MCF 10A (cell line): Measurements from ENCODE around the gene GFOD1. TPM values are rescaled to one million over a fixed set of nuclear protein-coding genes. Genes with fewer than 3 reads are reported as not detected.
"Not testable (repeated sequence)": the region's sequence is repeated elsewhere in the genome, so short reads cannot be mapped to it uniquely, and the experiment has no call there.

Experiments used
- BruUV-seq: library from RNA; stranded (reverse); fragments of 400-500 nt; replicated peaks from 2 replicates; lab custom pipeline; 2021; lab: Mats Ljungman, UMichigan
- CTCF ChIA-PET: fragments of 300-600 bp; sonication (Branson Sonifier 250); formaldehyde crosslinking; extraction: SDS; loops from one replicate; lab custom pipeline; 2021; ENCODE audit warnings: antibody characterized with exemption, inconsistent platforms; lab: Yijun Ruan, JAX
- POLR2A ChIA-PET: fragments of 300-600, 350-650 bp; sonication (Branson Sonifier 250); formaldehyde crosslinking; extraction: SDS; loops from one replicate; lab custom pipeline; 2020; ENCODE audit warnings: antibody characterized with exemption, inconsistent platforms; lab: Yijun Ruan, JAX
- DNase-seq: peaks from one replicate; pipeline ENCODE4 v3.0.0-alpha.2; 2018; ENCODE audit not compliant: unreplicated experiment
- H3K27ac Mint-ChIP-seq: one replicate; pipeline ENCODE4 v1.8.0; 2022; ENCODE audit warnings: mild to moderate bottlenecking, low read depth, mixed read lengths; ENCODE audit not compliant: unreplicated experiment
- H3K27me3 Mint-ChIP-seq: one replicate; pipeline ENCODE4 v1.8.0; 2022; ENCODE audit warnings: mixed read lengths; ENCODE audit not compliant: insufficient read depth, unreplicated experiment
- H3K36me3 Mint-ChIP-seq: one replicate; pipeline ENCODE4 v1.8.0; 2022; ENCODE audit warnings: mild to moderate bottlenecking, moderate library complexity, mixed read lengths; ENCODE audit not compliant: insufficient read depth, unreplicated experiment
- H3K4me1 Mint-ChIP-seq: one replicate; pipeline ENCODE4 v1.8.0; 2022; ENCODE audit warnings: mixed read lengths; ENCODE audit not compliant: insufficient read depth, unreplicated experiment
- H3K4me3 Mint-ChIP-seq: one replicate; pipeline ENCODE4 v1.8.0; 2022; ENCODE audit warnings: mild to moderate bottlenecking, moderate library complexity, mixed read lengths; ENCODE audit not compliant: unreplicated experiment
- H3K9me3 Mint-ChIP-seq: one replicate; pipeline ENCODE4 v1.8.0; 2022; ENCODE audit warnings: mixed read lengths; ENCODE audit not compliant: unreplicated experiment
- CTCF ChIP-seq: fragments of 200-600 bp; IDR thresholded peaks from one replicate; pipeline ENCODE4 v1.8.0; 2022; ENCODE audit warnings: antibody characterized with exemption, mild to moderate bottlenecking; ENCODE audit not compliant: unreplicated experiment
- intact Hi-C: fragments of 100-400 bp; cut with micrococcal nuclease; formaldehyde crosslinking; loops from 2 replicates; pipeline ENCODE4 v1.14.1; 2022
- total RNA-seq: library from RNA; stranded (reverse); gene quantifications from 2 replicates; pipeline ENCODE4 v1.2.3, GENCODE V29; 2022

The GFOD1 gene
- total RNA-seq, 1 experiment from 2014 or later = 9.5 TPM

- DNase-seq = peak; percentile 87
- TF ChIP-seq CTCF = no peak
- Mint-ChIP-seq H3K27ac (no peak overlapping the region), H3K4me3 (peak overlapping the region; percentile 18), H3K9me3 (no peaks in the 10 kb centered on the region), H3K36me3 (no peaks in the 10 kb centered on the region), H3K4me1 (peaks cover 21% of the 10 kb centered on the region), H3K27me3 (no peaks in the 10 kb centered on the region)
- POLR2A ChIA-PET = interaction anchor here (0.6 to 3.0 kb wide), 8 partner anchors 9 to 225 kb away, joined by 3 to 16 read pairs (median 4); partner anchors contain the start of gene GFOD1
- BruUV-seq = no TSS peak
- CTCF ChIA-PET = interaction anchor here (0.6 to 1.7 kb wide), 6 partner anchors 9 to 113 kb away, joined by 3 to 5 read pairs (median 4); no protein-coding TSS in a partner anchor
- intact Hi-C loops = loop anchor here (5.0 kb wide), 1 partner anchor 38 kb away; no protein-coding TSS in a partner anchor
Observed at GRCh38 chr6:13445005-13445743, 42.2 kb downstream of the GFOD1 start.

GRCh38 chr6:13444604-13445003, 42.8 kb downstream of the GFOD1 start:
- TF ChIP-seq CTCF = no peak
- Mint-ChIP-seq H3K27me3 (no peaks in the 10 kb centered on the region), H3K36me3 (no peaks in the 10 kb centered on the region), H3K4me1 (peaks cover 21% of the 10 kb centered on the region), H3K4me3 (peak overlapping the region; percentile 18), H3K27ac (no peak overlapping the region), H3K9me3 (no peaks in the 10 kb centered on the region)
- BruUV-seq = no TSS peak
- intact Hi-C loops = loop anchor here (5.0 kb wide), 1 partner anchor 37 kb away; no protein-coding TSS in a partner anchor
- POLR2A ChIA-PET = interaction anchor here (0.8 to 3.0 kb wide), 8 partner anchors 9 to 61 kb away, joined by 3 to 16 read pairs (median 4); partner anchors contain the start of gene GFOD1
- CTCF ChIA-PET = interaction anchor here (0.9 to 1.7 kb wide), 5 partner anchors 9 to 113 kb away, joined by 4 to 5 read pairs (median 4); no protein-coding TSS in a partner anchor
- no peak for DNase-seq

GRCh38 chr6:13443978-13444377, 43.4 kb downstream of the GFOD1 start:
- H3K4me1 Mint-ChIP-seq = peaks cover 21% of the 10 kb centered on the region
- H3K27me3 Mint-ChIP-seq, DNase-seq, H3K4me3 Mint-ChIP-seq, intact Hi-C loops, H3K9me3 Mint-ChIP-seq, BruUV-seq, H3K27ac Mint-ChIP-seq, H3K36me3 Mint-ChIP-seq: not testable (repeated sequence)
- ChIA-PET POLR2A (interaction anchor here (0.8 to 3.0 kb wide), 3 partner anchors 9 to 45 kb away, joined by 3 to 16 read pairs (median 5); no protein-coding TSS in a partner anchor), CTCF (interaction anchor here (0.9 kb wide), 1 partner anchor 78 kb away, joined by 4 read pairs; no protein-coding TSS in a partner anchor)

- DNase-seq = no peak
- no peak for TF ChIP-seq CTCF
- POLR2A ChIA-PET = interaction anchor here (0.9 kb wide), 1 partner anchor 44 kb away, joined by 3 read pairs; no protein-coding TSS in a partner anchor
- H3K27me3 Mint-ChIP-seq = no peaks in the 10 kb centered on the region
- no peak overlapping the region for H3K4me3 Mint-ChIP-seq
- H3K36me3 Mint-ChIP-seq = no peaks in the 10 kb centered on the region
- CTCF ChIA-PET = interaction anchor here (1.1 to 1.4 kb wide), 2 partner anchors 13 to 133 kb away, joined by 4 read pairs; partner anchors contain the start of gene SIRT5
- no peak overlapping the region for H3K27ac Mint-ChIP-seq
- intact Hi-C loops = no loop called here
- H3K4me1 Mint-ChIP-seq = peaks cover 7% of the 10 kb centered on the region
- H3K9me3 Mint-ChIP-seq = no peaks in the 10 kb centered on the region
- BruUV-seq = no TSS peak
Observed at GRCh38 chr6:13441778-13442177, 45.6 kb downstream of the GFOD1 start.
